HG03095 (cell line): ENCODE data around the gene SLC1A2.

Source experiments
- ATAC-seq: cut with Tn5 transposase; IDR thresholded peaks from one replicate; pipeline ENCODE4 v1.9.1; 2021; ENCODE audit warnings: moderate library complexity; ENCODE audit not compliant: unreplicated experiment

Gene SLC1A2

GRCh38 chr11:35277827-35278226 lies 141.5 kb downstream of the SLC1A2 start:
- no peak for ATAC-seq

GRCh38 chr11:35276396-35277145 lies 142.8 kb downstream of the SLC1A2 start:
- ATAC-seq, result no peak

GRCh38 chr11:35275786-35276170 lies 143.6 kb downstream of the SLC1A2 start:
- no peak for ATAC-seq

- no peak for ATAC-seq
Observed at GRCh38 chr11:35274909-35275785, 144.2 kb downstream of the SLC1A2 start.

- ATAC-seq, result peak; percentile 82
Observed at GRCh38 chr11:35272391-35272902, 146.9 kb downstream of the SLC1A2 start.

- no peak for ATAC-seq
Observed at GRCh38 chr11:35271031-35271430, 148.3 kb downstream of the SLC1A2 start.

- ATAC-seq, result no peak
Observed at GRCh38 chr11:35270342-35270741, 149.0 kb downstream of the SLC1A2 start.

- ATAC-seq, result no peak
Observed at GRCh38 chr11:35267504-35267903, 151.9 kb downstream of the SLC1A2 start.

GRCh38 chr11:35265755-35266454 lies 153.5 kb downstream of the SLC1A2 start:
- ATAC-seq, result no peak

- ATAC-seq, result no peak
Observed at GRCh38 chr11:35262735-35263134, 156.6 kb downstream of the SLC1A2 start.

GRCh38 chr11:35262056-35262455 lies 157.3 kb downstream of the SLC1A2 start:
- no peak for ATAC-seq

GRCh38 chr11:35261197-35261596 lies 158.2 kb downstream of the SLC1A2 start:
- ATAC-seq, result no peak

- no peak for ATAC-seq
Observed at GRCh38 chr11:35260342-35260985, 158.9 kb downstream of the SLC1A2 start.

- ATAC-seq, result no peak
Observed at GRCh38 chr11:35259529-35259928, 159.8 kb downstream of the SLC1A2 start.

- peak; percentile 100 for ATAC-seq
Observed at GRCh38 chr11:35257281-35257680, 162.1 kb downstream of the SLC1A2 start.

GRCh38 chr11:35256296-35256695 lies 163.1 kb downstream of the SLC1A2 start:
- no peak for ATAC-seq

- no peak for ATAC-seq
Observed at GRCh38 chr11:35255514-35255913, 163.8 kb downstream of the SLC1A2 start.

- no peak for ATAC-seq
Observed at GRCh38 chr11:35253237-35253636, 166.1 kb downstream of the SLC1A2 start.

GRCh38 chr11:35250621-35251020 lies 168.7 kb downstream of the SLC1A2 start:
- no peak for ATAC-seq

GRCh38 chr11:35250192-35250591 lies 169.2 kb downstream of the SLC1A2 start:
- no peak for ATAC-seq
